Spleen (tissue), 11 donors: ENCODE measurements around the gene RWDD3. TPM values are rescaled to one million over a fixed set of nuclear protein-coding genes. Genes with fewer than 3 reads are reported as not detected.

Experiments used
- DNase-seq: peaks from one replicate; pipeline ENCODE4 v3.0.0-alpha.2; 2020
- H3K27ac ChIP-seq, 8 donors: fragments of 200-600 bp; sonication (generic) in 7 of 8; 1 replicate in 4 of 8; 2 replicates in 4 of 8; pipeline versions ENCODE4 v1.5.0 to v1.8.0; 2016 to 2021; ENCODE audit warnings: inconsistent platforms in 4 of 8, mild to moderate bottlenecking in 4 of 8, moderate library complexity in 1 of 8
- H3K27me3 ChIP-seq, 7 donors: fragments of 200-600 bp; sonication (generic) in 6 of 7; replicated peaks in 1 of 7; 1 replicate in 4 of 7; 2 replicates in 3 of 7; pipeline versions ENCODE4 v1.5.0 to v1.8.0; 2016 to 2021; ENCODE audit warnings: inconsistent platforms in 3 of 7, mild to moderate bottlenecking in 1 of 7
- H3K36me3 ChIP-seq, 6 donors: fragments of 200-600 bp; sonication (generic) in 5 of 6; 1 replicate in 4 of 6; 2 replicates in 2 of 6; pipeline versions ENCODE4 v1.5.0 to v1.8.0; 2016 to 2021; ENCODE audit warnings: inconsistent platforms in 2 of 6
- H3K4me1 ChIP-seq, 6 donors: fragments of 200-600 bp; sonication (generic) in 5 of 6; 1 replicate in 3 of 6; 2 replicates in 3 of 6; pipeline versions ENCODE4 v1.5.0 to v1.8.0; 2016 to 2021; ENCODE audit warnings: inconsistent platforms in 3 of 6
- H3K4me3 ChIP-seq, 8 donors: fragments of 200-600 bp; sonication (generic) in 7 of 8; 1 replicate in 4 of 8; 2 replicates in 4 of 8; pipeline versions ENCODE4 v1.5.0 to v1.8.0; 2016 to 2021; ENCODE audit warnings: inconsistent platforms in 4 of 8, mild to moderate bottlenecking in 4 of 8, moderate library complexity in 2 of 8
- H3K9me3 ChIP-seq, 8 donors: fragments of 200-600 bp; sonication (generic) in 7 of 8; 1 replicate in 4 of 8; 2 replicates in 4 of 8; pipeline versions ENCODE4 v1.5.0 to v1.8.0; 2016 to 2021; ENCODE audit warnings: inconsistent platforms in 4 of 8
- CTCF ChIP-seq, 11 experiments: fragments of 200-600 bp in 7 of 11; fragments of 450-650 bp in 4 of 11; sonication (generic) in 4 of 11; IDR thresholded peaks in 8 of 11; conservative IDR thresholded peaks in 3 of 11; 1 replicate in 7 of 11; 2 replicates in 4 of 11; pipeline versions ENCODE4 v1.4.0 to v1.8.0; 2016 to 2021; ENCODE audit warnings: antibody characterized with exemption in 11 of 11, inconsistent platforms in 4 of 11, mild to moderate bottlenecking in 1 of 11
- POLR2A ChIP-seq, 3 donors: fragments of 450-650 bp; IDR thresholded peaks; one replicate each; pipeline ENCODE4 v1.5.1; 2017; ENCODE audit warnings: antibody characterized with exemption in 3 of 3, mild to moderate bottlenecking in 1 of 3
- POLR2AphosphoS5 ChIP-seq, 3 donors: sonication (generic); formaldehyde crosslinking; IDR thresholded peaks; one replicate each; pipeline ENCODE4 v1.5.1; 2017; ENCODE audit warnings: antibody characterized with exemption in 3 of 3
- WGBS, 5 donors: extraction: QIAGEN DNeasy Blood & Tissue Kit in 3 of 5; methylation state at CpG; one replicate each; pipeline versions ENCODE4 v1.1.5 to v1.1.7; 2013 to 2018; 5-methylcytosine and 5-hydroxymethylcytosine counted together
- intact Hi-C: fragments of 100-400 bp; cut with DNase I; formaldehyde crosslinking; loops from one replicate; pipeline ENCODE4 v1.15.0; 2023; ENCODE audit warnings: low total_unique reads
- polyA plus RNA-seq, 3 donors: library from polyadenylated mRNA; stranded (reverse); fragments of 200-250 nt; gene quantifications; one replicate each; pipeline ENCODE4 v1.2.1, GENCODE V29; 2013
- total RNA-seq, 7 donors: library from RNA; depleted of rRNA in 3 of 7; stranded (reverse); fragments of >200 nt in 3 of 7; fragmentation: NEBNext Ultra II Directional in 4 of 7; extraction: Animal tissue kit (Norgen Biotek cat#: 25700) in 4 of 7; gene quantifications; one replicate each; pipeline versions ENCODE4 v1.1.0 to v1.2.1, GENCODE V29; 2016 to 2021
- donor health status: healthy with polysubstance abuse.
- donor health status: DM: no; HTN: no; CAD: no; lungs with moderate emphysema.
- donor health status: DM: no; HTN: no; CAD: no.
- donor health status: Bipolar disorder and iron deficiency.
- donor health status: healthy.
- donor health status: DM: no; HTN: no; CAD: no.
- donor health status: DM: yes; HTN: yes; CAD: no.

RWDD3 gene
- total and polyA plus RNA-seq, 10 donors = 13.8 to 41.2 (median 19.7) TPM

GRCh38 chr1:95229706-95230105, 4.3 kb upstream of the RWDD3 start:
- Histone ChIP-seq H3K4me1 (peaks cover 0 to 20% (median 10%) of the 10 kb centered on the region in 6 donors), H3K27me3 (peaks cover 0 to 8% (median 0%) of the 10 kb centered on the region in 7 donors), H3K36me3 (no peaks in the 10 kb centered on the region), H3K9me3 (no peaks in the 10 kb centered on the region), H3K27ac (no peak overlapping the region), H3K4me3 (no peak overlapping the region)
- DNase-seq = no peak
- intact Hi-C loops = loop anchor here (10.0 kb wide), 1 partner anchor 145 kb away; no protein-coding TSS in a partner anchor
- TF ChIP-seq POLR2A (IDR thresholded peaks at IDR 0.05) (no peak), CTCF (IDR thresholded peaks at IDR 0.05 in 8 of 11, conservative IDR thresholded peaks at IDR 0.05 in 3 of 11) (no peak), POLR2AphosphoS5 (IDR thresholded peaks at IDR 0.05) (no peak)

GRCh38 chr1:95230256-95230655, 3.8 kb upstream of the RWDD3 start:
- no peak for TF ChIP-seq POLR2AphosphoS5 (IDR thresholded peaks at IDR 0.05)
- no peak for TF ChIP-seq CTCF (IDR thresholded peaks at IDR 0.05 in 8 of 11, conservative IDR thresholded peaks at IDR 0.05 in 3 of 11)
- TF ChIP-seq POLR2A (IDR thresholded peaks at IDR 0.05) = no peak
- Histone ChIP-seq H3K27ac (no peak overlapping the region), H3K9me3 (no peaks in the 10 kb centered on the region), H3K4me3 (no peak overlapping the region), H3K4me1 (peaks cover 0 to 26% (median 15%) of the 10 kb centered on the region in 6 donors), H3K27me3 (peaks cover 0 to 8% (median 0%) of the 10 kb centered on the region in 7 donors), H3K36me3 (no peaks in the 10 kb centered on the region)
- WGBS, 5 donors = 89 to 100% (median 96%) methylated on average over 2 of the region's 2 CpGs
- DNase-seq = no peak
- intact Hi-C loops = loop anchor here (10.0 kb wide), 1 partner anchor 145 kb away; no protein-coding TSS in a partner anchor

- no peak for DNase-seq
- 91 to 95% (median 94%) methylated on average over 3 of the region's 3 CpGs for WGBS, 5 donors
- peaks cover 0 to 31% (median 19%) of the 10 kb centered on the region in 6 donors for H3K4me1 ChIP-seq
- no peaks in the 10 kb centered on the region for H3K36me3 ChIP-seq
- no peaks in the 10 kb centered on the region for H3K9me3 ChIP-seq
- intact Hi-C loops = loop anchor here (10.0 kb wide), 1 partner anchor 146 kb away; no protein-coding TSS in a partner anchor
- H3K27ac ChIP-seq = no peak overlapping the region
- H3K27me3 ChIP-seq = peaks cover 0 to 8% (median 0%) of the 10 kb centered on the region in 7 donors
- no peak overlapping the region for H3K4me3 ChIP-seq
- TF ChIP-seq CTCF (IDR thresholded peaks at IDR 0.05 in 8 of 11, conservative IDR thresholded peaks at IDR 0.05 in 3 of 11) = no peak
Observed at GRCh38 chr1:95230768-95231191, 3.2 kb upstream of the RWDD3 start.

- peaks cover 0 to 8% (median 0%) of the 10 kb centered on the region in 7 donors for H3K27me3 ChIP-seq
- TF ChIP-seq POLR2AphosphoS5 (IDR thresholded peaks at IDR 0.05) (no peak), POLR2A (IDR thresholded peaks at IDR 0.05) (no peak), CTCF (IDR thresholded peaks at IDR 0.05 in 8 of 11, conservative IDR thresholded peaks at IDR 0.05 in 3 of 11) (no peak)
- peaks cover 0 to 7% (median 0%) of the 10 kb centered on the region in 6 donors for H3K36me3 ChIP-seq
- H3K4me1 ChIP-seq = peaks cover 0 to 51% (median 33%) of the 10 kb centered on the region in 6 donors
- H3K4me3 ChIP-seq = peak overlapping the region in 7 of 8 donors; percentile 52 to 93 (median 76)
- intact Hi-C loops = loop anchor here (10.0 kb wide), 1 partner anchor 148 kb away; no protein-coding TSS in a partner anchor
- no peak for DNase-seq
- H3K9me3 ChIP-seq = no peaks in the 10 kb centered on the region
- H3K27ac ChIP-seq = peak overlapping the region in 7 of 8 donors; percentile 67 to 91 (median 89)
- WGBS, 5 donors = 61 to 71% (median 70%) methylated on average over 8 of the region's 8 CpGs
Observed at GRCh38 chr1:95232646-95233318, 1.2 kb upstream of the RWDD3 start.
